ENCODE measurements around the gene ZNF277. TPM values are rescaled to one million over a fixed set of nuclear protein-coding genes. Genes with fewer than 3 reads are reported as not detected.

ZNF277 gene
- total RNA-seq, 1 donor from 2014 or later: 16.2 TPM

- Mint-ChIP-seq H3K27ac (ENCODE audit: unreplicated experiment) (no peak overlapping the region), H3K27me3 (ENCODE audit: low read depth) (no peaks in the 10 kb centered on the region), H3K36me3 (ENCODE audit: low read depth) (no peaks in the 10 kb centered on the region), H3K4me3 (ENCODE audit: unreplicated experiment) (no peak overlapping the region), H3K4me1 (ENCODE audit: low read depth) (peaks cover 66% of the 10 kb centered on the region), H3K9me3 (ENCODE audit: low read depth) (no peaks in the 10 kb centered on the region)
- no peak for TF ChIP-seq CTCF (IDR thresholded peaks at IDR 0.05)
- no peak for DNase-seq (ENCODE audit: low spot score)
These were observed 6.8 kb upstream of the ZNF277 start for GRCh38 chr7:112199672-112200071.

GRCh38 chr7:112201411-112201810, 5.1 kb upstream of the ZNF277 start:
- Mint-ChIP-seq H3K27me3 (ENCODE audit: low read depth) (no peaks in the 10 kb centered on the region), H3K9me3 (ENCODE audit: low read depth) (no peaks in the 10 kb centered on the region), H3K4me1 (ENCODE audit: low read depth) (peaks cover 66% of the 10 kb centered on the region), H3K36me3 (ENCODE audit: low read depth) (no peaks in the 10 kb centered on the region), H3K27ac (ENCODE audit: unreplicated experiment) (no peak overlapping the region), H3K4me3 (ENCODE audit: unreplicated experiment) (no peak overlapping the region)
- DNase-seq (ENCODE audit: low spot score): no peak
- TF ChIP-seq CTCF (IDR thresholded peaks at IDR 0.05): no peak

- TF ChIP-seq CTCF (IDR thresholded peaks at IDR 0.05): no peak
- no peak overlapping the region for H3K4me3 Mint-ChIP-seq (ENCODE audit: unreplicated experiment)
- H3K27ac Mint-ChIP-seq (ENCODE audit: unreplicated experiment): no peak overlapping the region
- H3K4me1 Mint-ChIP-seq (ENCODE audit: low read depth): peaks cover 66% of the 10 kb centered on the region
- no peaks in the 10 kb centered on the region for H3K27me3 Mint-ChIP-seq (ENCODE audit: low read depth)
- H3K36me3 Mint-ChIP-seq (ENCODE audit: low read depth): no peaks in the 10 kb centered on the region
- DNase-seq (ENCODE audit: low spot score): no peak
- no peaks in the 10 kb centered on the region for H3K9me3 Mint-ChIP-seq (ENCODE audit: low read depth)
These were observed 4.7 kb upstream of the ZNF277 start for GRCh38 chr7:112201839-112202238.

GRCh38 chr7:112202816-112203215, 3.7 kb upstream of the ZNF277 start:
- H3K4me1 Mint-ChIP-seq (ENCODE audit: low read depth): peaks cover 68% of the 10 kb centered on the region
- peak overlapping the region; percentile 29 for H3K4me3 Mint-ChIP-seq (ENCODE audit: unreplicated experiment)
- H3K27ac Mint-ChIP-seq (ENCODE audit: unreplicated experiment): peak overlapping the region; percentile 76
- H3K27me3 Mint-ChIP-seq (ENCODE audit: low read depth): no peaks in the 10 kb centered on the region
- H3K36me3 Mint-ChIP-seq (ENCODE audit: low read depth): no peaks in the 10 kb centered on the region
- H3K9me3 Mint-ChIP-seq (ENCODE audit: low read depth): no peaks in the 10 kb centered on the region
- no peak for TF ChIP-seq CTCF (IDR thresholded peaks at IDR 0.05)
- DNase-seq (ENCODE audit: low spot score): no peak

GRCh38 chr7:112203365-112203739, 3.1 kb upstream of the ZNF277 start:
- no peak for TF ChIP-seq CTCF (IDR thresholded peaks at IDR 0.05)
- peak overlapping the region; percentile 93 for H3K27ac Mint-ChIP-seq (ENCODE audit: unreplicated experiment)
- H3K27me3 Mint-ChIP-seq (ENCODE audit: low read depth): no peaks in the 10 kb centered on the region
- H3K36me3 Mint-ChIP-seq (ENCODE audit: low read depth): no peaks in the 10 kb centered on the region
- H3K9me3 Mint-ChIP-seq (ENCODE audit: low read depth): no peaks in the 10 kb centered on the region
- peaks cover 69% of the 10 kb centered on the region for H3K4me1 Mint-ChIP-seq (ENCODE audit: low read depth)
- DNase-seq (ENCODE audit: low spot score): no peak
- peak overlapping the region; percentile 98 for H3K4me3 Mint-ChIP-seq (ENCODE audit: unreplicated experiment)
